ENCODE measurements around the gene GCFC2.
"Not testable (repeated sequence)": the region's sequence is repeated elsewhere in the genome, so short reads cannot be mapped to it uniquely, and the experiment has no call there.

GCFC2 gene

DNA sequence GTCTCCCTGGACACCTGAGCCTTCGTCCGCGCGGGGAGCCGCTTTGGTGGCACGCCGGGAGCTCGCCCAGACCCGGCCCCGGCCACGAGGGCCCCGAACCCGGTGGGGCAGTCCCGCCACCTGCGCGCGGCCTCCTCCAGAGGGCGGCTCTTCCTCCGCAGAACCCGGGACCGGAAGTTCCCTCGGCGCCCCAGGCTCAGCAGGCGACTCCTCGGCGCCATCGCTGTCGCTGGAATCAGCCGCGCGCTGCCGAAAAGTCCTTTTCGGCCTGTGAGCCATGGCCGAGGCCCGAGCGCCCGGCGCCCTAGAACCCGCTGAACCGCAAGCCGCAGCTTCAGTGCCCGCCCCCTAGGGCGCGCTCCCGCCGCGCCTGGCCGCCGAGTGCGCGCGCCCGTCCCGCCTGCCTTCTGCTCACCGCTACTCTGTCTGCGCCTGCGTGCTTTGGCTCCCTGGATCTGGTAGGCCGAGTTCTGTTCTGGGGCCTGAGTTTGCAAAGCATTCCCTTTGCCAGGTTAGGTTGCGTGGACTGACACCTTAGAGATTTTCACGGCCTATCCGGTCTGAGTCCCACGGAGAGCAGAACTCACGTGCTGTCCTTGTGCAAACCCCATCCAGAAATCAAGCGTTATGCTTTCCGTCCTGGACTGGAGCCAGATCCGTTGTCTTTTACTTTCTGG lies at the start of gene GCFC2:
TSS of gene GCFC2 (minus strand) at position 339 of the 677 bp plus-strand sequence. CDS start at position 279, 60 bp downstream.
- DNase-seq (ENCODE audit: insufficient read length, low spot score) (peak; percentile 85), FAIRE-seq (peak; percentile 80)

DNA sequence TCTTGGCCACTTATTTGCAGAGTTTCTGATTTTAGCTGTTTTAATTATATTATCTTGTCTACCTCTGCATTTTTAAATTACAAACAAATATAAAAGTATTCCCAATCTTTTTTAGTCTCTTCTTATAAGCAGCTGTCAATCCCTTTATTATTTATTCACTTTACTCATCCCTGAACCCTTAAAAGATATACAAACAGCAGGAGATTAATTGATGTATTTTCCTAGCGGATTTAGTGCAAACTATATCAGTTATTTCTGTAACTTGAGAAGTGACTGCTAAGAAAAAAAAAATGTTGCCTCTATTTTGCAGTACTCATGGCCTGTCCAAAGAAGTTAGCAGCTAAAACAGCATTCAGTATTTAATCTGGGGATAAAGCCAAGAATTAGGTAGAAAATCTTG lies 42.1 kb upstream of the GCFC2 start:
- FAIRE-seq (no peak), DNase-seq (ENCODE audit: insufficient read length, low spot score) (no peak)

DNA sequence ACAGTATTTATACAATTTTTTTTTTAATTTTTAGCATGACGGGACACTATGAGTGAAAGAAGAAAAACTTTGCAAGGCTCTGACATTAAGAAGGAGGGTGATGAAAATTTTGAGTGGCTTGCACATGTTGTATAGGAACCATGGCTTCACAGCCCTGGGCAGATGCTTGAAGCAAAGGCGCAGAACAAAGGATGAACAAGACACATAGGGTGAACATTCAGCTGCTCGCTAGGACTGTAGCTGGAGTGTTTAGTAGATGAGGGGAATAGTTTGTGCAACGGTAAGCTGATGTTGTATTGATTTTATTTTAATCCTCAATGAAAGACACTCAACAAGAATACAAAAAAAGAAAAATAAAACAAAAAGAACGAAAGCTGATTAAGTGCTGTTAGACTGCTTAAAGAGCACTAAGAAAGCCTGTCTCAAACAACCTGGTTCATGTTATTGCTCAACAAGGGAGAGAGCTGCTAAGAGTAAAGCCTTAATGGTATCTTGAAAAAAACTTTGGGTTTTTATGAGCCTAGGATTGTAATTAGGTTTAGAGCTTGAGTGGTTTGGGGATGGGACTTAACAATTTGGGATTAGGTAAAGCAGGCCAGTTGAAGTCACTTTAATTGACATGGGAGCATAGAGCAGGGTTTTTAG lies 41.2 kb upstream of the GCFC2 start:
- FAIRE-seq = no peak
- DNase-seq (ENCODE audit: insufficient read length, low spot score) = no peak

DNA sequence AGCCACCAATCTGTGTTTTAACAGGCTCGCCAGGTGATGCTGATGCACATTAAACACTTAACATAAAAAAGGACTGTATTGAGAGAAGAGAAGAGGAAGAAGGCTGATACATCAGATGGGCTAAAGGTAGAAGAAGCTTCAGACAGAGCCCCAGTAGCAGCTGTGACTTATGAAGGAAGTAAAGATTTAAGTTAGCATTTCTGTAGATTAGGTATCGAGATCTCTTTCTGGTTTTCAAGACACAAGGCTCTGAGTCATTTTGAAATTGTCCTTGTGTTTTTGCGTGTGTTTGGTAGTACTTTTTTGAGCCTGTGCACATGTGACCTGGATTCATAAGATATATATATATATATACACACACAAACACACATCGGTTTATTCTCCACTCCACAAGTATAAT lies 40.6 kb upstream of the GCFC2 start:
- DNase-seq (ENCODE audit: insufficient read length, low spot score) (no peak), FAIRE-seq (no peak)

DNA sequence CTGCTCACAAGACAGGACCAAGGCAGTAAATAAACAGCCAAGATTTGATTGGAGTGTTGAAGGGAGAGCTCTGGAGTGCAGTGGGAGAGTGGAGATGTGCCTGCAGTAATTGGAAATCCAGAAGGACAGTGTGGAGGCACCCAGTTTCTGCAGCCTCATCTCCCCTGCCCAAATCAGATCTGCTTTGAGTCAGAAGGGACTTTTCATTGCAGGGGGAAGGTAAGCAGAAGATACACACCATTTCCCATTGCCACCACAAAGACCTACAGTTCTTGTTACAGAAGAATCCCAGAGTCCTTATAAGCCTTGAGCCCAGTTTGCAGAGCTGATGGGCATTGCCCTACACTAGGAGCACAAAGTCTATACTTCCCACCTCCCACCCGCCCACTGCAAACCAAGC lies 27.2 kb upstream of the GCFC2 start:
- no peak for FAIRE-seq
- no peak for DNase-seq (ENCODE audit: insufficient read length, low spot score)

DNA sequence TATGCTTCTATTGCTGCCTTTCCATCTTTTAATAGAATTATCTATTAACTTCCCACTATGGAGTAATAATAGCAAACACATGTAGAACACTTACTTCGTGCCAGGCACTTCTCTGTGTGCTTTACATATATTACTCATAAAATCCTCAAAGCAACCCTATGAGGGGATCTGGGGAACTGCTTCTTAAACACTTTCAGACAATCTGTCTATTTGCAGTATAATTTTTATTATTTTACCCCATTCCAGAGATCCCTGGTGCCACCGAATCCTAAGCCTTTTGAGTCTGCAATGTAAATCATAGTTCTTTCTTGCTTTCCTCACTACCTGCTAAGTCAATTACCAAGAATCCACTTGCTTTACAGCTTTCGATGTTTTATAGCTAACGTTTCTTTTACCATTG lies 25.6 kb upstream of the GCFC2 start:
- FAIRE-seq = no peak
- DNase-seq (ENCODE audit: insufficient read length, low spot score) = no peak

DNA sequence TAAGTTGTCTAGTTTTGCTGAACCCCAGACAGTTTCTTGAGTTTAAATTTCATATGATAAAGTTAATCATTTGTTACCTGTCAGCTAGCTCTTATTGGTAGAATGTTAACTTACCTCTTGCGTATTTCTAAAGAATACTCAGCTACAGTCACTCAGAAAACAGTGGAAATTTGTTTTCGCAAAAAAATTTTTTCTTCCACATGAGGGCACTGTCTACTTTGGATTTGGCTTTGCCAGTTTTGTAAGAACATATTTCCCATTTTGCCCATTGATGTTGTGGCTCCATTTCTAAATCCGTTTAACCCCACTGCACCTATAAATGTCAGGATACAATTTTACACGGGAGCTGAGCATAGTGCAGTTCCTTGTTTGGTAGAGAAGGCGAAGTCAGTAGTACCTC lies 19.1 kb upstream of the GCFC2 start:
- FAIRE-seq (no peak), DNase-seq (ENCODE audit: insufficient read length, low spot score) (peak; percentile 23)

DNA sequence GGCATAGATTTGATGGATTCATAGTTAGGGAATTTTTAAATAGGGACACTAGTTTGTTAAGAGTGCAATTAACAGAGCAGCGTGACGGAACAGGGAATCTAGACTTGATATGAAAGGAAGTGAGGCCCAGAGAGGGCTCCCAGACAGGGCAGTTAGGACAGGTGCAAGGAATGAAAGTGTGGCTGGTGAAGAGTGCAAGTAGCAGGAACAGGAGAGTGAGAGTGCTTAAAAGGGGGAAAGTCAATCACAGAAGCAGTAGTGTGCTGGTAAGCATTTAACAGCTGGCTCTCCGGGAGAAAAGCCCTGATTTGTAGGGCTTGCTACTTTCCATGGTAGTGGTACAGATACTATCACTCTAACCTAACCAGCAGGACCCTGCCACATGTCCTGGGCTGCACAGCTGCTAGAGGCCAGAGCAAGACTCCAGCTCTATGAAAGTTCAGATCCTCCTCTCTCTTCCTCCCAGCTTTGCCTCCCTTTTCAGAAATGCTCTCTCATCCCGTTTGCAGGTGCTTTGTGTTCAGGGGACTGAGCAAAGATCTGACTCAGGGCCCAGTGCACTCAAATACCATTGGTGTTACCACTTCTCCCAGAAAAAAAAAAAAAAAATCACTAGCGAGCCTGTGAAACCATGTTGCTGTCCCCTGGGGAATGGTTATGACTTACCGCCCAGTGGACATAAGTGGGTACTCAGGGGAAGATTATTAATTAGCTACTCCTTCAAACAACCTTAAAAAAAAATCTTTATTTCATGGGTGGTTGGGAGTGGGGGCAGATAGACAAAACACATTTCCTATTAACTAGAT lies 18.1 kb upstream of the GCFC2 start:
- FAIRE-seq (no peak), DNase-seq (ENCODE audit: insufficient read length, low spot score) (no peak)

DNA sequence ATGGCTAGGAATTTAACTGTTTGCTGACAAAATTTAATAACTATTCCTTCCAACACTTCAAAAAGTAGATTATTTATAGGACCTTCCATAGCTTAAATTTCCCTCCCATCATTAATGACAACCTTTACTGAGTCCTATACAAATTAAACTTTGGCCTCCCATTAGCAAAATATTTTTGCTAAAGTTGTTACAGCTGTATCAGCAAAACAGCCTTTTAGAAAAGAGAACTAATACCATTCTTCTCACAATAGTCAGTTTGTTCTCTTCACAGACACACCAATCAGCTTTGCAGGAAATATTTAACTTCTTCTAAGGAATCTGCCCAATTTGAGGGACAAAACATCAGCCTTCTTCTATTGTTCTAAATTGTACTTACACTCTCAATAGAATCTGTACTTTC lies 12.0 kb upstream of the GCFC2 start:
- DNase-seq (ENCODE audit: insufficient read length, low spot score) = no peak
- no peak for FAIRE-seq

DNA sequence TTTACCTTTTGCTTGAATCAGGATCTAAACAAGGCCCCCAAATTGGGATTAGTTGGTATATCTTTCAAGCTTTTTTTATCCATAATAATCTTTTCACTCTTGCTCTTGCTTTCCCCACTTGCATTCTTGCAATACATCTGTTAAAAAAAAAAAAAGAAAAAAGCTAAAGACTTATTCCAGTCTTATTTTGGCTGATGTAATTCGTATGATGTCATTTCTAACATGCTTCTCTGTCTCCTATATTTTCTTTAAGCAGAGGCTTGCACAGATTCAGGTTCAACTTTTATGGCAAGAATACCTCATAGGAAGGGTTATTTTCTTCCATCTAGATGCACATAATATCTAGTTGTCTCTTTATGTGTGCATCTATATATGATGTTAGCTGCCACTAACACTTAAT lies 9.8 kb upstream of the GCFC2 start:
- no peak for FAIRE-seq
- DNase-seq (ENCODE audit: insufficient read length, low spot score) = no peak

DNA sequence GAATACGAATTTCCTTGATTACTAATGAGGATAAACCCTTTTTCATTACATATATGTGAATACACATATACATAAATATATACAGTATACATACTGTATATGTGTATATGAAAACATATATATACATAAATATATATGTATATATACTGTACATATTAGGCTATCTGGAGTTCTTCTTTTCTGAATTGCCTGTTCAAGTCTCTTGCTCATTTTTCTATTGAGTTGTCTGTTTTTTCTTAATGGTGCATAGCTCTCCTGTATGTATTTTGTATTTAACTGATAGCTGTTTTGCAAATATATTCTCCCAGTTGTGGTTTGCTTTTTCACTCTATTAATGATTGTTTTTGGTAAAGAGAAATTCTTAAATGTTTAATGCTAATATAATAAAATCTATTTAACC lies 8.9 kb upstream of the GCFC2 start:
- DNase-seq (ENCODE audit: insufficient read length, low spot score) (no peak), FAIRE-seq (no peak)

DNA sequence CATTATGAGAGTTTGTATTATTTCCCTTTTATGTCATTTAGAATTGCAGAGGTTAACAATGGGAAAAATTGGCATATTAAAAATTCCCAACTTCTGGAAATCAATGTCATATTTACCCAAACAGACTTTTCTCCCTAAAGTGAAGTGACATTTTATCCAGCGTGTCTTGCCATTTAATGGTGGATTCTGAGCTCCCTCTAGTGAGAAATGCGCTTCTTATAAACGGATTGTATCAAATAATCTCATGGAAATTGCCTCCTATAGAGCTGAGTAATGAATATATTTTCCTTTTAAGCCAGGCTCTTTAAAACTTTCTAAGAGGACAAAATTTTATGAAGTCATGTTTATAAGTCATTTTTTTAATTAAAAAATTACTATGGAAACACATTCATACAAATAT lies 5.7 kb upstream of the GCFC2 start:
- DNase-seq (ENCODE audit: insufficient read length, low spot score) (peak; percentile 18), FAIRE-seq (no peak)

DNA sequence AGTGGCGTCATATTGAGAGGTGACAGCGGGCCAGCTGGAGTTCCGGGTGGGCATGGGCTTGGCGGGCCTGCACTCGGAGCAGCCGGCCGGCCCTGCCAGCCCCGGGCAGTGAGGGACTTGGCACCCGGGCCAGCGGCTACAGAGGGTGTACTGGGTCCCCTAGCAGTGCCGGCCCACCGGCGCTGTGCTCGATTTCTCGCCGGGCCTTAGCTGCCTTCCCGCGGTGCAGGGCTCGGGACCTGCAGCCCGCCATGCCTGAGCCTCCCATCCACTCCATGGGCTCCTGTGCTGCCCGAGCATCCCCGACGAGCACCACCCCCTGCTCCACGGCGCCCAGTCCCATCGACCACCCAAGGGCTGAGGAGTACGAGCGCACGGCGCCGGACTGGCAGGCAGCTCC lies 875 bp upstream of the GCFC2 start:
- FAIRE-seq; DNase-seq (ENCODE audit: insufficient read length, low spot score): not testable (repeated sequence)

DNA sequence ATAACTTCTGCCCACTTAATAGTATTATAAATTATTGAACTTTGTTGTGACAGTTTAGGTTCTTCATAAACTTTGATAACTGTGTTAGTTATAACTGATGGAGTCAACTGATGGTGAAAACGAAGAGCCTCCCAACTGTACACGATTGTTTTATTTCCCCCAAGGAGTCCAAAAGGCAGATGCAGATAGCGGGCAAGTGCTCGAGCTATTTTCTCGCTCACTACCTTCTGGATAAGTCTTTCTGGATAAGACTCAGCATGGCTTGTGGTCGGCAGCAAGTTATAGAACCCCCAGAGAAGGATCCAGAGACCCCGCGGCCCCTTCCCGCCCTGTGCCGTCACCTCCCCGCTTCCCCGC lies 517 bp downstream of the GCFC2 start:
- DNase-seq (ENCODE audit: insufficient read length, low spot score) = no peak

DNA sequence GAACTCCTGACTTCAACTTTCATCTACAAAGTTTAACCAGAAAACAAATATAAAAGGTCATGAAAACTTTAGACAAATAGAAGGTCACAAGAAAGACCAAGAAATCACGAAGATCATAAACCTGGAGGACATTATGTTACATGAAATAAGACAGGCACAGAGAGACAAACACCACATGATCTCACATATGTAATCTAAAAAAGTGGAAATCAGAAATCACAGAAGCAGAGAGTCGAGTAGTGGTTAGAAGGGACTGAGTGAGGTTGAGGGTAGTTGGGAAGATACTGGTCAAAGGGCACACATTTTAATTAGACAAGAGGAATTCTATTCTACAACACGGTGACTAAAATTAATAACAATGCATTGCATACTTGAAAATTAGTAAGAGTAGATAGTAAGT lies 1.4 kb downstream of the GCFC2 start:
- FAIRE-seq = no peak
- no peak for DNase-seq (ENCODE audit: insufficient read length, low spot score)

More for the DNA sequence above, 517 bp downstream of the GCFC2 start:
- no peak for FAIRE-seq

DNA sequence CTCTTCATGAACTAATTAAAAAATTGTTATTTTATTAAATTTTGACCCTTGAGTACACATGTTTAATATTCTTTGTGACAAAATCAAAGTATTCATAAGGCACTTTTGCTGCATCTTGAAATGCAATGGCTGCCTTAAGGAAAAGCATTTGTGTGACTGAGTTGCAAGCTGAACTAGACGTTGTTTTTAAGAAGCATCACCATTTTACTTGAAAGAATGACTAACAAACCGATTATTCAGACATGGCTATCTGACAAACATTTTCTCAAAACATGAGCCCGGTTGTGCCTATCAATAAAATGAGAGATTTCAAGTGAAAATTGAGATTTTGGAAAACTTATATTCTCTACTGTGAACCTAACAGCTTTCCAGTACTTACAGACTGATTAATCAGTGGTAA lies 2.8 kb downstream of the GCFC2 start:
- FAIRE-seq (no peak), DNase-seq (ENCODE audit: insufficient read length, low spot score) (no peak)

DNA sequence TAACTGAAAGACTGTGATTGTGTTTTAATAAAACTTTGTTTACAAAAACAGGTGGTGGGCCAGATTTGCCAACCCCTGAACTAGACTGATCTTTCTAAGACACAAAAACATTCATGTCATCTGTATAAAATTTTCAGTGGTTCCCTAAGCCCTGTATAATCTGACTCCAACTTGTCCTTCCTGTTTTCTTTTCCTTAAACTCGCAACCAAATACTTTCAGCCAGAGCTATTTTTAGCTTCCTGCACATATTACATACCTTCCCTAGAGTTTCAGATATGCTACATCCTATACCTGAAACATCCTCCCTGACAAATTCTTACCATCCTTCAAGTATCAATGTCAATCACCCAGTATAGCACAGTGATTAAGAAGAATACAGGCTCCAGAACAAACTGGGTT lies 4.8 kb downstream of the GCFC2 start:
- peak; percentile 62 for FAIRE-seq
- no peak for DNase-seq (ENCODE audit: insufficient read length, low spot score)

DNA sequence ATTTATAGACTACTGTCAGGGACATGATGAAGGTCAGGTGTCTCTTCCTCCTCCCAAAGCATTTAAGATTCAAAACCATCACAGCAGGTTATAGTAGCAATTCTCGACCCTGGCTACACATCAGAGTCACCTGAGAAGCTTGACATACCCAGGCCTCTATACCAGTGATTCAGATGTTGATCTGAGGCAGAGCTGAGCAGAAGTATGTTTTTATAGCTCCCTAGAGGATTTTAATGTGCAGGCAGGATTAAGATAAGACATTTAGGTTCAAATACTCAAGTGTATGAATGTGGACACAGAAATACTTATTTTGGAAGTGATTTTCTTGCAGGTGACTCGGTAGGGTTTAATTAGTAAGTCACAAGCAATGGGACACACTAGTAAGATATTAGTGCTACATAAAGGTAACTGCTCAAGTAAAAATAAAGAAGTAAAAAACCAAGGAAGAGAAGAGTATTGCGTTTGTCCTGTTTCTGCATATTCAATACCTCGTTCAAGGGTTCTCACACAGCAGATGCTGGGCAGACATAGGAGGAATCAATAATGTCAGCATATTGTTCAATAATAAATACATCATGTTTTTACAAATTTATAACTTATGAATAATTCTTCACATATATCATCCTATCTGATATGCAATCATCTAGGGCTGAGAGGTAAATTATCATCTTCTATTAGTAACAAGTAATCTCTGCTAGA lies 7.0 kb downstream of the GCFC2 start:
- DNase-seq (ENCODE audit: insufficient read length, low spot score) (no peak), FAIRE-seq (no peak)

DNA sequence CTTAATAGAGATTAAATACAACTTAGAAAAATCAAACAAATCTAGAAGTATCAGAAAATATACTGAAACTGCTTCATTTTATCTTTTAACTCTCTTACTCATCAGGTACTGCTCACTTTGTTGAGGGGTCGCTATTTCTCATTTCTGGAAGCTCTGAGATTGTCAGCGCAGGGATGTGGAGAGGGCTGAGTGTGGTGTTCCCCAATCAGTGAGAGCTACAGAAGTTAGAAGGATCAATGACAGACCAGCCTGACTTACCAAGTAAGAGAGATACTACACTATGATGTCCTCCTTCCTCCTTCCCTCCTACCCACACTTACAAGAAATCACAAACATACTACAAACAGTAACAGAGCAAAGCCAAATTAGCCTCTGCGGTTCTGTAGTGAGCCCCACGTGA lies 8.1 kb downstream of the GCFC2 start:
- DNase-seq (ENCODE audit: insufficient read length, low spot score) (no peak), FAIRE-seq (no peak)

DNA sequence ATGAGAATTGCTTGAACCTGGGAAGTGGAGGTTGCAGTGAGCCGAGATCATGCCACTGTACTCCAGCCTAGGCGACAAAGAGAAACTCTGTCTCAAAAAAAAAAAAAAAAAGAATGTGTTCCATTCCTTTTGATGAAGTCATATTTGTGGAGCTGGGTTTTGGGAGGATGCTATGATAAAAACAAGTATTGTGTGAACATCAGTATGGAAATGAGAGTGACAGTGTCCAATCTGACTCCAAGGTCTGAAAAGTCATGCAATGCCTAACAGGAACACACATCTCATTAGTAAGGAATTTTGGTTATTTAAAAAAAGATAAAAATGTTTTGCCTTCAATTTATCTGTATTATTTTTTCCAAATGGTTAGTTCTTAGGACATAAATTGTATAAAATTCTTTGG lies 11.8 kb downstream of the GCFC2 start:
- FAIRE-seq (no peak), DNase-seq (ENCODE audit: insufficient read length, low spot score) (no peak)

DNA sequence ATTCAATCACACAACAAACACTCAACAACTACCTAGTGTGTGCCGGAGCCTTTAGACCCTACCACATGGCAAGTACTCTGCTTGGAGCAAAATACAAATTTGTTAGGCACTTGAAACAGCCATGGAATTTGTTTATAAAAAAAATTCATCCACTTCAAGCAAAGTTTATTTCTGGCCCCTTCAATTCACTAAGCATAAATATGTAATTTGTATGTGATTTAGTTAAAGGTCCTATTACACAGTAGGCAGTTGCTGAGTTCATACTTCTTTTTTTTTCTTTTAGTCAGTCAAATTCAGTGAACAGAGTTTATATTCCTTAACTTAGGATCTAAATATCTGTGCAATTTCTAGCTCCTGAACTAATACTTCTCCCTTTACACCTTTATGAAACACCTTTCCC lies 22.5 kb downstream of the GCFC2 start:
- DNase-seq (ENCODE audit: insufficient read length, low spot score) (no peak), FAIRE-seq (no peak)
